Activated gamma-delta T cell treated with Interleukin-2 at 50 U/mL for 16 hours (primary cell): Measurements from ENCODE around the gene PFKL.

Experiments
- DNase-seq: peaks from one replicate; pipeline ENCODE4 v3.0.0-alpha.2; 2020

PFKL gene

DNA sequence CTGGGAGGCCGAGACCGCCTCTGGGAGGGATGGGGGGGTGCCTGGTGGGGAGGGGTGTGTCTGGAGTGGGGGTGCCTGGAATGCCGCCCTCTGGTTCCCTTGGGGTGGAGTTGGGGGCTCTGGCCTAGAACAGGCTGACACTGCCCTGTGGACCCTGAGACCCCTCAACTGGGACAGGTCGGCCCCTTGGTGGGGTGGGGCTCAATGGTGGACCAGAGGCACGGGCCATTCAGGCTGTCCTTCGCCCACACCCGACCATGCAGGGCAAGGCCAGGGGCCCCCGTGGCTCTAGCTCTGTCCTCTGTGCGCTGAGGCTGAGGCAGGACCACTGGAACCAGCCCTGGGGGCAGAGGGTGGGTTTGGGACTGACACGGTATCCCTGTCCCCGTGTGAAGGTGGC, 14.7 kb downstream of the PFKL start:
- DNase-seq = no peak

GRCh38 chr21:44315691-44316203, 15.9 kb downstream of the PFKL start:
- no peak for DNase-seq

GRCh38 chr21:44316277-44316900, 16.5 kb downstream of the PFKL start:
- no peak for DNase-seq

- DNase-seq = no peak
These were observed 17.5 kb downstream of the PFKL start for GRCh38 chr21:44317241-44317782.

DNA sequence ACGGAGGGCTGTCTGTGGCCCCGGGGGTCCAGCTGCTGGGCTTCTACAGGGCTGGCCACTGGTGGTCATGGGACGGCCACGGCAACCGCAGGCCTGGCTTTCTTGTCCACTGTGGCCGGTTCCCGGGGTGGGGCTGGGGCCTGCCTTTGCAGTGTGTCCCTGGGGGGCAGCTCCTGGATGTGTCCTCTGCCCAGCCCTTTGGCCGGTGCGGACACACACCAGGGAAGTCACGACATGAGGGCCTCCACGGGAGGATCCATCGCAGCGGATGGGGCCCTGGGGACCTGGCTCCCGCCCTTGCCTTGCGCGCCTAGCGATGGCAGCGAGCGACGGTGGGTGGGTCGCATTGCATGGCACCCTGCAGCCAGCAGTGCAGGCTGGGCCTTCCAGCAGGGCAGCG, 18.0 kb downstream of the PFKL start:
- DNase-seq = no peak

DNA sequence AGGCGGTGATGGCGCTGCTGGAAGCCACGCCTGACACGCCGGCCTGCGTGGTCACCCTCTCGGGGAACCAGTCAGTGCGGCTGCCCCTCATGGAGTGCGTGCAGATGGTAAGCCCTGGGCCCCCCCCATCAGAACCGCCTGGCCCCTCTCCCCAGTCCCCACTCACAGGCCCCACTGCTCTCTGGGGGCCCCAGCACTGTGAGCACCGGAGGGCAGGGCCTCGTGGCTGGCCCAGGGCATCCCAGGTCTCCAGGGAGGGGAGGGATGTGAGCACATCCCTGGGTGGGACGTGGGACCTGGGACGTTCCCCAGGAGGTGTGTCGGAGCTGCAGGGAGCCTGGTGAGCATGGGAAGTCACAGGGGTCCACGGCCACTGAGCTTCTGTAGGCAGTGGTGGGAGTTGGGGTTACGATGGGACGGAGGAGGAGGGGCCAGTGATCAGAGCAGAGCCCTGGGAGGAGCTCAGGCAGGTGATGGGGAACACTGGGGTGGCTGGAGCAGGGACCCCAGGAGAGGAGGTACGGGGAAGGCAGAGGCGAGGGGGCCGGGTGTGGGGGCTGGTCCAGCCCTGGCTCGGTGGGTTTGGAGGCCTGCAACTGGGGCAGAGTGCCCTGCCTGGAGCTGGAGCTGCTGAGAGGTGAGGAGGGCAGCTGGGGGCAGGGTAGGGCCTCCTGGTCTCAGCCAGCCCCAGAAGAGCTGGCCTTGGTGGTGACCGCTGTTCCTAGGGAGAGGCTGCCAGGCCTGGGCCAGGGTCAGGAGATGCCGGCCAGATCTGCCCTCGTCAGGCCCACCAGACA, 18.8 kb downstream of the PFKL start:
- no peak for DNase-seq

GRCh38 chr21:44319407-44320065, 19.7 kb downstream of the PFKL start:
- no peak for DNase-seq

DNA sequence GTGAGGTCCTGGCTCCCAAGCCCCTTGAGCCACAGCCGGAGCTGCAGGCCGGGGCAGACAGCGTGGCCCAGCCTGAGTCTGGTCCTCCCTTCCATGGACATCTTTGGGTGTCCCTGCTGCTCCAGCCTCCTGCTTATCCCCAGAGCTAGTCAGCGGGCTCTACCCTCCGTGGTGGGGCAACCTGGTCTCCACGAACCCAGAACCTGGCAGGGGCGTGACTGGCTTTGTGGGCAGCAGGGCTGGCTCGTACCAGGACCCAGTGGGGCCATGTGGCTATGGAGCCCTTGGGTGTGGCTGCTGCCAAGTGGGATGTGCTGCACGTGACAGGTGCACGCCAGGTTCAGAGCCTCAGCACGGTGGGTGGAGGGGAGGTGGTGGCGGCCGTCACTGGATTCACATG, 21.0 kb downstream of the PFKL start:
- DNase-seq = no peak

GRCh38 chr21:44321846-44322450, 22.1 kb downstream of the PFKL start:
- DNase-seq = no peak

GRCh38 chr21:44322621-44323325, 22.9 kb downstream of the PFKL start:
- DNase-seq = no peak

DNA sequence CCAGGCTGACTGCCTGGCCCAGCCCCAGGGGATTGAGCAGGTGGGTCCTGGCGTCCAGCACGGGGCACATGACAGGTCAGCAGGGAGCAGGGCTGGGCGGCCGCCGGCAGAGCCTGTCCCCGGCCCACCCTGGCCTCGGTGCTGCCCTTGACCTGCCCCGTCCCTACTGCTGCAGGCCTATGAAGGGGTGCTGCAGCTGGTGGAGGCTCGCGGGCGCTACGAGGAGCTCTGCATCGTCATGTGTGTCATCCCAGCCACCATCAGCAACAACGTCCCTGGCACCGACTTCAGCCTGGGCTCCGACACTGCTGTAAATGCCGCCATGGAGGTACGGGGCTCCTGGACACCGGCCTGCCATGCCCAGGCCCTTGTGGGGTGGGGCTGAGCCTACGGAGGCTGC, 23.7 kb downstream of the PFKL start:
- no peak for DNase-seq

GRCh38 chr21:44324106-44324853, 24.4 kb downstream of the PFKL start:
- DNase-seq = no peak

DNA sequence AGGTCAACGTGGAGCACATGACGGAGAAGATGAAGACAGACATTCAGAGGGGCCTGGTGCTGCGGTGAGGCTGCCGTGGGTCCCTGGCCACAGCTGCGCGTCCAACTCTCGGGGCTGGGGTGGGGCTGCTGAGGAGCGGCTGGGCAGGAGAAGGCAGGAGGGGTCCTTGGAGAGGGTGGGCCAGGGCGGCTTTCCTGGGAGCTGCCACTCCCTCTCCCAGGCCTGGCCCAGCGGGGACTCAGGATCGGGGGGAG, 24.9 kb downstream of the PFKL start:
- no peak for DNase-seq

GRCh38 chr21:44325386-44326271, 25.8 kb downstream of the PFKL start:
- DNase-seq = no peak

GRCh38 chr21:44326272-44326647, 26.4 kb downstream of the PFKL start:
- no peak for DNase-seq

DNA sequence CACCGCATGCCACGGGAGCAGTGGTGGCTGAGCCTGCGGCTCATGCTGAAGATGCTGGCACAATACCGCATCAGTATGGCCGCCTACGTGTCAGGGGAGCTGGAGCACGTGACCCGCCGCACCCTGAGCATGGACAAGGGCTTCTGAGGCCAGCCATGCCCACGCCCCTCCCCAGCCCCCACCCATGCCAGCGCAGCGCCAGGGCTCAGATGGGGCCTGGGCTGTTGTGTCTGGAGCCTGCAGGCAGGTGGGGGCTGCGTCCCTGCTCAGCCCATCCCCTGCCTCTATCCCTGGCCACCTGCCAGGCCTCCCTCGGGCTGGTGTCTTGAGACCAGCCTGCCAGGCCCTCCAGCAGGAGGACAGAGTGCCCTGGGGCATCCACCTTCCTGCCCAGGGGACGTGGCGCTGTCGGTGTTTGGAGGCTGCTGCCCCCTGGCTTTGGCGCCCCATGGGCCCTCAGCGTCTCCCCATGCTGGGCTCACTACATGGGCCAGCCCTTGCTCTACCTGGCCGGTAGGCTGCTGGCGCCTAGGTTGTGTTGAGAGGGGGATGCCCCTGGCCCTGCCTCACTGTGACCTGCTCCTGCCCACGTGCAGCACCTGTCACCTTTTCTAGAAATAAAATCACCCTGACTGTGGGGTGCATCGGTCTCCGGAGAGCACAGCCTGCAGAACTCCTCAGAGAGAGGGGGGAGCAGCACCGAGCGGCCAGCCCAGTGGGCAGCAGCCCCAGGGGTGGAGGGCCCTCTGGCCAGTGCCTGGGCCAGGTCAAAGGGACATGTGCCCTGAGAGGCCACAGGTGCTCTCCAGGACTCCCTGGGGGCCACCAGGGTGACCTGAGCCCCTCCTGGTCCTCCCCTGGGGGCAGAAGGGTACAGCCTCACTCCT, 27.1 kb downstream of the PFKL start:
- no peak for DNase-seq

DNA sequence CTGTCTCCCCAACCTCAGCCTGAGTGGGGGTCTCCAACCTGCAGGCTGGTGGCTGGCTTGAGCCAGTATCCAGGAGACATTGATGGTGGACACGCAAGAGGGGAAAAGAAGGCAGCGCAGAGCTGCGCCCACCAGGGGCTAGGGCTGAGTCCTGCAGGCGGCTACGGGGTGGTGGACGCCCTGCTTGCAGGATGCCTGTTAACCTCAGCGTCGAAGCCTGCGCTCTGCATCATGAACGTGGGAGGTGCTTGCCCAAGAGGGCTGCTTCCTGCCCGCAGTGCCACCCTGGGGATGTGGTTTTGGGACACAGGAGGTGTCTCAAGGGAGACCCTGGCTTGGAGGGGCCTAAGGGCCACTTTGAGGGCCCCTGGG, 27.7 kb downstream of the PFKL start:
- DNase-seq = no peak

DNA sequence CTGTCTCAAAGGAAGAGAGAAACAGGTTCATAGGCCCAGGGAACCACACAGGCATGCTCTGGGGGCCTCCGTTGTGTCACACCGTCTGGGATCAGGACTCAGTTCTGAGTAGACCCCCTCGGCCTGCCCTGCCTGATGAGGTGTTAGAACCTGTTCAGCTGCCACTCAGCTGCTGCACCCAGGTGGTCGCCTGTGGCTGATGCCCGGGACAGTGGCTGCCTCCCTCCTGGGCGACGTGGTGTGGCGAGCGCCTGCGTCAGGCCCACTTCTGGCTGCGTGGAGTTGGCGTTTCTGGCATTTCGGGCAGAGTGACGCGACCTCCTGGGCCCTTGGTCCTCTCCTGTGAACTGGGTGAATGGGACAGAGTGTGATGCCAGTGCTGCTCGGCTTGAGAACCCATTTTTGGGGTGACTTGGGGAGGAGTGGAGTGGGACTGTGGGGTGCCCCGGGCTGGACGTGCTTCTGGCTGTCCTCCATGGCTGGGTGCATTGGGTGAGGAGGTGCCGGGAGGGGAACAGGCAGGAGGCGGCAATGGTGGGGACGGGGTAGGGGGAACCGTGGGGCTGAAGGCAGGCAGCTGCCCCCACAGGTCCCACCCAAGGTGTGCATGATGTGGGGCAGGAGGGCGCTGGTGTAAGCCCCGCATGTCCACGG, 28.5 kb downstream of the PFKL start:
- DNase-seq = no peak

DNA sequence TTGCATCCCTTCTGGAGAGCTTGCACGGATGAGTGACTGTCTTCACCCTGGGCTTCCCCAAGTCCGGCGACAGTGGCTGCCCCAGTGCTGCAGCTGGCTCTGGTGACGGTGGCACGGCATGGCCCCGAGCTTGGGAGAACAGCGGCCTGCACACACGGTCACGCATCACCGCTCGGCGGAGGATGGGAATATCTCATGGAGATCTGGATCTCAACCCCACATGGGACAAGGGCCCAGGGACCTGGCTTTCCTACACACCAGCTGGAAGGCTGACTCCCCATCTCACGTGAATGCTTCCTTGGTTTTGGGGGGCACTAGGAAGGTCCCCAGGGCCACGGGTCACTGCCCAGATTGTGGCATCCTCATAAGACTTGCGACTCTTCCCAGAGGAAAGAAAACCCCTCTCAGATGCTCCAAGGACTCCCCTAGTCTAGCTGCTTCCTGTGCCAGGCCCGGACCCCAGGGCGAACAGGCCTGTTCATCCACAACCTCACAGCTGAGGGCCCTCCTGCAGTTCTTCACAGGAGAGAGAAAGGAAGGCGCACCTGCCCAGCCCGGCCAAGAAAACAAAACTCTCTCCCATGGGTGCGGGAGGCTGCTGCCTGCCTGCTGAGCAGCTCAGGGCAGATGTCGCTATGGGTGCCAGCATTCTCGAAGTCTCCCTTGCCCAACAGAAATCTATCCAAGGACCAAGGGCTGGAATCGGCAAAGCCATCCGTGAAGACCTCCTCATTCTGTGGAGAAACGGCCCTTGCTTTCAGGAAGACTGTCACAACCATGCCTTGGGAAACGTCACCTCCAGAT, 29.4 kb downstream of the PFKL start:
- DNase-seq = no peak
